Measurements from ENCODE around the gene BTG2. TPM values are rescaled to one million over a fixed set of nuclear protein-coding genes. Genes with fewer than 3 reads are reported as not detected.
"Not testable (repeated sequence)": the region's sequence is repeated elsewhere in the genome, so short reads cannot be mapped to it uniquely, and the experiment has no call there.

The BTG2 gene
- total RNA-seq, 1 donor from 2014 or later = 98.8 TPM

GRCh38 chr1:203306089-203306964 lies 1.0 kb downstream of the BTG2 start:
- H3K27ac Mint-ChIP-seq = peak overlapping the region; percentile 87
- intact Hi-C loops (cut with micrococcal nuclease) = loop anchor here (1.0 kb wide), 4 partner anchors 14 to 33 kb away; no protein-coding TSS in a partner anchor
- H3K4me3 Mint-ChIP-seq (ENCODE audit: low read depth) = peak overlapping the region; percentile 99
- DNase-seq (ENCODE audit: low spot score) = peak; percentile 41
- peaks cover 58% of the 10 kb centered on the region for H3K36me3 Mint-ChIP-seq (ENCODE audit: low read depth)
- H3K9me3 Mint-ChIP-seq = no peaks in the 10 kb centered on the region
- H3K4me1 Mint-ChIP-seq (ENCODE audit: low read depth) = peaks cover 54% of the 10 kb centered on the region
- no peaks in the 10 kb centered on the region for H3K27me3 Mint-ChIP-seq (ENCODE audit: low read depth)

DNA sequence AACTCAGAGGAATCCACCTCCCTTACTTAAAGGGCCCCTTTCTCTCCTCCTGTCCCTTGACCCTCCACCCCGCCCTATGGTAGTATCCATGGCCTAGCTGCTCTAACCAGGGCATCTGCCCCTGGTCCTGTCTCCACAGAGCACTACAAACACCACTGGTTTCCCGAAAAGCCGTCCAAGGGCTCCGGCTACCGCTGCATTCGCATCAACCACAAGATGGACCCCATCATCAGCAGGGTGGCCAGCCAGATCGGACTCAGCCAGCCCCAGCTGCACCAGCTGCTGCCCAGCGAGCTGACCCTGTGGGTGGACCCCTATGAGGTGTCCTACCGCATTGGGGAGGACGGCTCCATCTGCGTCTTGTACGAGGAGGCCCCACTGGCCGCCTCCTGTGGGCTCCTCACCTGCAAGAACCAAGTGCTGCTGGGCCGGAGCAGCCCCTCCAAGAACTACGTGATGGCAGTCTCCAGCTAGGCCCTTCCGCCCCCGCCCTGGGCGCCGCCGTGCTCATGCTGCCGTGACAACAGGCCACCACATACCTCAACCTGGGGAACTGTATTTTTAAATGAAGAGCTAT lies 1.7 kb downstream of the BTG2 start:
- Mint-ChIP-seq H3K9me3 (no peaks in the 10 kb centered on the region), H3K36me3 (ENCODE audit: low read depth) (peaks cover 65% of the 10 kb centered on the region), H3K4me1 (ENCODE audit: low read depth) (peaks cover 53% of the 10 kb centered on the region), H3K27ac (peak overlapping the region; percentile 87), H3K4me3 (ENCODE audit: low read depth) (peak overlapping the region; percentile 99), H3K27me3 (ENCODE audit: low read depth) (no peaks in the 10 kb centered on the region)
- DNase-seq (ENCODE audit: low spot score) = peak; percentile 52
- intact Hi-C loops (cut with micrococcal nuclease) = loop anchor here (1.0 kb wide), 4 partner anchors 13 to 34 kb away; no protein-coding TSS in a partner anchor

GRCh38 chr1:203307641-203308126 lies 2.4 kb downstream of the BTG2 start:
- intact Hi-C loops (cut with micrococcal nuclease) = no loop called here
- H3K9me3 Mint-ChIP-seq = no peaks in the 10 kb centered on the region
- peaks cover 64% of the 10 kb centered on the region for H3K36me3 Mint-ChIP-seq (ENCODE audit: low read depth)
- peaks cover 51% of the 10 kb centered on the region for H3K4me1 Mint-ChIP-seq (ENCODE audit: low read depth)
- DNase-seq (ENCODE audit: low spot score) = no peak
- peak overlapping the region; percentile 87 for H3K27ac Mint-ChIP-seq
- peak overlapping the region; percentile 99 for H3K4me3 Mint-ChIP-seq (ENCODE audit: low read depth)
- no peaks in the 10 kb centered on the region for H3K27me3 Mint-ChIP-seq (ENCODE audit: low read depth)

GRCh38 chr1:203308328-203308922 lies 3.1 kb downstream of the BTG2 start:
- H3K27ac Mint-ChIP-seq = peak overlapping the region; percentile 41
- intact Hi-C loops (cut with micrococcal nuclease) = no loop called here

DNA sequence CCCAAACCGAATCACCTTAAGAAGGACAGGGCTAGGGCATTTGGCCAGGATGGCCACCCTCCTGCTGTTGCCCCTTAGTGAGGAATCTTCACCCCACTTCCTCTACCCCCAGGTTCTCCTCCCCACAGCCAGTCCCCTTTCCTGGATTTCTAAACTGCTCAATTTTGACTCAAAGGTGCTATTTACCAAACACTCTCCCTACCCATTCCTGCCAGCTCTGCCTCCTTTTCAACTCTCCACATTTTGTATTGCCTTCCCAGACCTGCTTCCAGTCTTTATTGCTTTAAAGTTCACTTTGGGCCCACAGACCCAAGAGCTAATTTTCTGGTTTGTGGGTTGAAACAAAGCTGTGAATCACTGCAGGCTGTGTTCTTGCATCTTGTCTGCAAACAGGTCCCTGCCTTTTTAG lies 3.6 kb downstream of the BTG2 start:
- no peaks in the 10 kb centered on the region for H3K9me3 Mint-ChIP-seq
- H3K27me3 Mint-ChIP-seq (ENCODE audit: low read depth) = no peaks in the 10 kb centered on the region
- H3K4me1 Mint-ChIP-seq (ENCODE audit: low read depth) = peaks cover 43% of the 10 kb centered on the region
- H3K4me3 Mint-ChIP-seq (ENCODE audit: low read depth) = peak overlapping the region; percentile 99
- H3K27ac Mint-ChIP-seq = peak overlapping the region; percentile 47
- intact Hi-C loops (cut with micrococcal nuclease) = no loop called here
- DNase-seq (ENCODE audit: low spot score) = no peak
- peaks cover 73% of the 10 kb centered on the region for H3K36me3 Mint-ChIP-seq (ENCODE audit: low read depth)

More at GRCh38 chr1:203308328-203308922, 3.1 kb downstream of the BTG2 start:
- H3K9me3 Mint-ChIP-seq = no peaks in the 10 kb centered on the region
- H3K4me3 Mint-ChIP-seq (ENCODE audit: low read depth) = peak overlapping the region; percentile 99
- peaks cover 68% of the 10 kb centered on the region for H3K36me3 Mint-ChIP-seq (ENCODE audit: low read depth)
- H3K4me1 Mint-ChIP-seq (ENCODE audit: low read depth) = peaks cover 44% of the 10 kb centered on the region
- no peaks in the 10 kb centered on the region for H3K27me3 Mint-ChIP-seq (ENCODE audit: low read depth)
- DNase-seq (ENCODE audit: low spot score) = no peak

GRCh38 chr1:203311368-203312301 lies 6.3 kb downstream of the BTG2 start:
- H3K4me3 Mint-ChIP-seq (ENCODE audit: low read depth) = no peak overlapping the region
- peaks cover 79% of the 10 kb centered on the region for H3K36me3 Mint-ChIP-seq (ENCODE audit: low read depth)
- intact Hi-C loops (cut with micrococcal nuclease) = no loop called here
- H3K9me3 Mint-ChIP-seq = no peaks in the 10 kb centered on the region
- peak overlapping the region; percentile 31 for H3K27ac Mint-ChIP-seq
- no peak for DNase-seq (ENCODE audit: low spot score)
- H3K27me3 Mint-ChIP-seq (ENCODE audit: low read depth) = no peaks in the 10 kb centered on the region
- H3K4me1 Mint-ChIP-seq (ENCODE audit: low read depth) = peaks cover 34% of the 10 kb centered on the region

GRCh38 chr1:203314025-203314759 lies 8.9 kb downstream of the BTG2 start:
- H3K27me3 Mint-ChIP-seq (ENCODE audit: low read depth); intact Hi-C loops (cut with micrococcal nuclease); H3K9me3 Mint-ChIP-seq; H3K4me3 Mint-ChIP-seq (ENCODE audit: low read depth); H3K27ac Mint-ChIP-seq; DNase-seq (ENCODE audit: low spot score): not testable (repeated sequence)
- Mint-ChIP-seq H3K4me1 (ENCODE audit: low read depth) (peaks cover 24% of the 10 kb centered on the region), H3K36me3 (ENCODE audit: low read depth) (peaks cover 53% of the 10 kb centered on the region)

- intact Hi-C loops (cut with micrococcal nuclease) = no loop called here
- H3K36me3 Mint-ChIP-seq (ENCODE audit: low read depth) = peaks cover 29% of the 10 kb centered on the region
- no peaks in the 10 kb centered on the region for H3K9me3 Mint-ChIP-seq
- peaks cover 33% of the 10 kb centered on the region for H3K4me1 Mint-ChIP-seq (ENCODE audit: low read depth)
- DNase-seq (ENCODE audit: low spot score) = no peak
- no peak overlapping the region for H3K27ac Mint-ChIP-seq
- no peak overlapping the region for H3K4me3 Mint-ChIP-seq (ENCODE audit: low read depth)
- H3K27me3 Mint-ChIP-seq (ENCODE audit: low read depth) = peaks cover 5% of the 10 kb centered on the region
Measured at GRCh38 chr1:203316626-203317093, 11.3 kb downstream of the BTG2 start.

DNA sequence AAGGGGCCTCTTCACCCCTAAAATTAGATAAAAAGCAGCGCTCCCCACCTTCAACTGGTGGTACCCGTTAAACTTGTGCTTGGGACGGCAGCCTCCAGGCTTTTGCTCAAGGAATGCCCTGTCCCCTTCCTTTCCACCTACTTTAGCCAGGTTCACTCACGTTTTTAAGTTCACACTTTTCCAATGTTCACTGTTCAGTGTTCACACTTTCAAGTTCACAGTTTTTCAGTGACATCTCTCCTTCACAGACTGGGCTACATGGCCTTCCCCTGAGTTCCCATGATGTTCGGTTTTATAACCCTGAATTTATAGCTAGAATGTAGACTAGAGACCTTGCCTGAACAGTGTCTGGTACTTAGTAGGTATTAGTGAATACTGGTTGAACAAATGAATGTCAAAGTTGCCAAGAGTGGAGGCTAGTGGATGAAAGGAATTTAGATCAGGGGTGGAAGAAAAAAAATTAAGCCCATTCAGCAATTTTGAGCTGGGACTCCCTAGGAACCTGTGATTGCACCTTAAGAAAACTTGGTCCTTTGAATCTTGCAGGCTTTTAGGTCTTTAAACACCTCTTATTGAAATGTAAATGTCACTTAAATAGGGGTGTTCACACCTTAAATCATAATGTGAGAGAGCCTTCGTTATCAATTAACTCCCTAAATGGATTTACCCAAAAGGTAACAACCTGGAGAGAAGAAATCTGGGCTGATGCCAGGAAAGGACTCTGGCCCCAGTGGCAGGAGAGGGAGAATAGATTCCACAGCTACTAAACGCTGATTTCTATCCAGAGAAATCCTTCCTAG lies 12.3 kb downstream of the BTG2 start:
- H3K27ac Mint-ChIP-seq = no peak overlapping the region
- peaks cover 43% of the 10 kb centered on the region for H3K4me1 Mint-ChIP-seq (ENCODE audit: low read depth)
- H3K27me3 Mint-ChIP-seq (ENCODE audit: low read depth) = peaks cover 5% of the 10 kb centered on the region

DNA sequence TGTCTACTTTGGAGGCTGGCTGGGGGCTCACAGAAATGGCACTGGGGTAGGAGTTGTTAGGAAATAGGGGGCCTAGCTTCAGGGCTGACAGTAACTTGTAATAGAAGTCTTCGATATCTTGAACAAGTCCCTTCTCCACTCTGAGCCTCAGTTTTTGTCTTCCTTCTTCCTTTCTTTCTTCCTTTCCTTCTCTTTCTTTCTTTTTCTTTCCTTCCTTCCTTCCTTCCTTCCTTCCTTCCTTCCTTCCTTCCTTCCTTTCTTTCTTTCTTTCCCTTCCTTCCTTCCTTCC lies 12.9 kb downstream of the BTG2 start:
- peaks cover 5% of the 10 kb centered on the region for H3K27me3 Mint-ChIP-seq (ENCODE audit: low read depth)
- DNase-seq (ENCODE audit: low spot score) = no peak
- intact Hi-C loops (cut with micrococcal nuclease) = no loop called here
- no peak overlapping the region for H3K27ac Mint-ChIP-seq
- no peaks in the 10 kb centered on the region for H3K9me3 Mint-ChIP-seq
- no peak overlapping the region for H3K4me3 Mint-ChIP-seq (ENCODE audit: low read depth)
- H3K36me3 Mint-ChIP-seq (ENCODE audit: low read depth) = peaks cover 22% of the 10 kb centered on the region
- H3K4me1 Mint-ChIP-seq (ENCODE audit: low read depth) = peaks cover 48% of the 10 kb centered on the region

More for the DNA sequence above, 12.3 kb downstream of the BTG2 start:
- intact Hi-C loops (cut with micrococcal nuclease) = no loop called here
- DNase-seq (ENCODE audit: low spot score) = no peak
- H3K36me3 Mint-ChIP-seq (ENCODE audit: low read depth) = peaks cover 24% of the 10 kb centered on the region
- no peaks in the 10 kb centered on the region for H3K9me3 Mint-ChIP-seq
- H3K4me3 Mint-ChIP-seq (ENCODE audit: low read depth) = no peak overlapping the region

Measured in activated T-helper 2 cell treated with anti-CD3 and anti-CD28 coated beads, Interferon-gamma antibody, Interleukin-2, Interleukin-4, amounts not matched to agents 10 μg/mL and 5 μg/mL and 100 μg/mL, durations not matched to agents 14 hours and 24 hours and 36 hours (primary cell).